Measurements from ENCODE around the gene KCP.

DNA sequence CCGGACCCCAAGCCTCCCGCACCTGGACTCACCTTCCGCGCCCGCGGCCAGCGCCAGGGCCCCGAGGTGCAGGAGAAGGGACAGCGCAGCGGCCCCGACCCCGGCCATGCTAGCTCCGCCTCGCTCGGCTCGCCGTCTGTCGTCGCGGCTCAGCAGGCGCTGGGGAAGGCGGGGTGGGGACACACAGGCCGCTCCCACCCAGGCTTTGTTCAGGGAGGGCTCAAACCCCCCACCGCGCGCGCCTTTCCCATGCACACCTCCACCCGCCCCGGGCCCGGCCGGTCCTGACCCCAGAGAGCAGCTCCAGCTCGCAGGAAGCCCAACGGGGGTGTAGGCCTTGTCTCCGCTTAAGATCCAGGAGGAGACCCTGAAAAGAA, at the start of gene KCP:
- TF ChIP-seq CTCF (IDR thresholded peaks at IDR 0.05; ENCODE audit: poor library complexity, severe bottlenecking) (no peak), EZH2 (IDR thresholded peaks at IDR 0.05; ENCODE audit: borderline replicate concordance, insufficient read depth, low read length, poor library complexity, severe bottlenecking) (no peak), EP300 (conservative IDR thresholded peaks at IDR 0.05; ENCODE audit: poor library complexity, severe bottlenecking) (no peak), POLR2AphosphoS5 (IDR thresholded peaks at IDR 0.05) (no peak), REST (IDR thresholded peaks at IDR 0.05; ENCODE audit: borderline replicate concordance) (no peak), TAF1 (IDR thresholded peaks at IDR 0.05; ENCODE audit: low read depth) (no peak), RAD21 (conservative IDR thresholded peaks at IDR 0.05) (no peak)
